Thyroid gland (tissue), 4 donors: ENCODE results near the gene ARX. TPM values are rescaled to one million over a fixed set of nuclear protein-coding genes. Genes with fewer than 3 reads are reported as not detected.

ENCODE experiments used
- DNase-seq, 2 donors: peaks; one replicate each; pipeline ENCODE4 v3.0.0-alpha.2; 2019
- H3K27ac ChIP-seq, 3 donors: fragments of 200-600 bp; sonication (generic); 1 replicate in 2 of 3; 2 replicates in 1 of 3; pipeline ENCODE4 v1.5.1; 2016 to 2019; ENCODE audit warnings: mild to moderate bottlenecking in 1 of 3, moderate library complexity in 1 of 3
- H3K27me3 ChIP-seq: fragments of 200-600 bp; sonication (generic); one replicate; pipeline ENCODE4 v1.5.1; 2019
- H3K36me3 ChIP-seq, 2 donors: fragments of 200-600 bp; sonication (generic); one replicate each; pipeline ENCODE4 v1.5.1; 2016 to 2019
- H3K4me1 ChIP-seq, 2 donors: fragments of 200-600 bp; sonication (generic); one replicate each; pipeline ENCODE4 v1.5.1; 2017 to 2019
- H3K4me3 ChIP-seq, 3 donors: fragments of 200-600 bp; sonication (generic); replicated peaks in 1 of 3; 1 replicate in 2 of 3; 2 replicates in 1 of 3; pipeline ENCODE4 v1.5.1; 2016; ENCODE audit warnings: mild to moderate bottlenecking in 1 of 3
- H3K9me3 ChIP-seq: fragments of 200-600 bp; sonication (generic); one replicate; pipeline ENCODE4 v1.5.1; 2017
- CTCF ChIP-seq, 6 experiments: fragments of 200-600 bp in 3 of 6; fragments of 450-650 bp in 3 of 6; sonication (generic) in 3 of 6; IDR thresholded peaks; one replicate each; pipeline ENCODE4 v1.5.1; 2016 to 2019; ENCODE audit warnings: antibody characterized with exemption in 6 of 6, mild to moderate bottlenecking in 2 of 6, inconsistent platforms in 1 of 6, moderate library complexity in 1 of 6
- POLR2A ChIP-seq, 2 donors: fragments of 450-650 bp; IDR thresholded peaks; one replicate each; pipeline ENCODE4 v1.6.1; 2017; ENCODE audit warnings: antibody characterized with exemption in 2 of 2, mild to moderate bottlenecking in 2 of 2, moderate library complexity in 1 of 2
- WGBS, 2 donors: methylation state at CpG; one replicate each; pipeline ENCODE4 v1.1.5; 2017; 5-methylcytosine and 5-hydroxymethylcytosine counted together
- intact Hi-C: fragments of 100-400 bp; cut with DNase I; formaldehyde crosslinking; loops from one replicate; pipeline ENCODE4 v1.15.1; 2023
- total RNA-seq, 4 donors: library from RNA; depleted of rRNA; stranded (reverse); fragments of >200 nt; gene quantifications; one replicate each; pipeline ENCODE4 v1.2.3, GENCODE V29; 2016

ARX gene
- total RNA-seq, 4 donors from 2014 or later: 1.9 TPM; not detected in 3

DNA sequence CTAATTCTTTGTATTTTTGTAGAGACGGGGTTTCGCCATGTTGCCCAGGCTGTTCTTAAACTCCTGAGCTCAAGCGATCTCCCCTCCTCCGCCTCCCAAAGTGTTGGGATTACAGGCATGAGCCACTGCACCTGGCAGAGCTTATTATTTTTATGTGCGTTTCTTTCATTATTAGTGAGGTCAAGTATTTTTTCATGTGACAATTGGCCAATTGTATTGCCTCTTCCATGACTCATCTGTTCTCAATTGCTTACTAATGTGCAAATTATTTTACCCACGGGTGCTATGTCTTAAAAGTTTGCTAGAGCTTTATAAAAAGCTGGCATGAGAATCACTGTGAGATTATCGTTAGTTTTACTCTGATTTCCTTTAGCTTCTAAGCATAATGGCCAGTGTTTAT lies 13.0 kb upstream of the ARX start:
- WGBS, 2 donors: 76 to 83% methylated on average over 7 of the region's 7 CpGs
- no peaks in the 10 kb centered on the region for H3K9me3 ChIP-seq

DNA sequence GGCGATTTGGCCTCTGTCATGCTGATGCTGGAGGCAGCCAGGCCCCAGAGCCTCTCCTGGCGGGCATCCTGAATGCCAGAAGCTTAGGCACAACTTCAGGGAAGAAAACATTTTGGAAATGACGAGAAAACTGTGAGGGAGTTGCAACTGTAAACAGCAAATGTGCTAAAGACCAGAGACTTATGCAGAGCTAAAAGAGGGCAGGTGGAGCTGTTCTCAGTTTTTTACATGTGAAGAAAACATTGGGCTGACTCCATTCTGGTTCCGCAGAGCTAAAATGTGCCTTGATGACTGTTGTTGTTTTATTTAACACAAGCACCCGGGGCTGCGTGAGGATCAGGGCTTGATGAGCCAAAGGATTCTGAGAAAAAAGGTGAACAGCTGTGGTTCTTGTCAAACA lies 10.8 kb upstream of the ARX start:
- Histone ChIP-seq H3K27me3 (peaks cover 17% of the 10 kb centered on the region), H3K36me3 (no peaks in the 10 kb centered on the region), H3K4me1 (no peaks in the 10 kb centered on the region), H3K4me3 (no peak overlapping the region), H3K9me3 (no peaks in the 10 kb centered on the region), H3K27ac (no peak overlapping the region)
- TF ChIP-seq CTCF (IDR thresholded peaks at IDR 0.05): no peak
- no peak for TF ChIP-seq POLR2A (IDR thresholded peaks at IDR 0.05)
- WGBS, 2 donors: 51 to 52% methylated on average over 6 of the region's 6 CpGs
- DNase-seq: no peak
- intact Hi-C loops: loop anchor here (10.0 kb wide), 1 partner anchor 182 kb away; no protein-coding TSS in a partner anchor

More for the DNA sequence above, 13.0 kb upstream of the ARX start:
- Histone ChIP-seq H3K36me3 (no peaks in the 10 kb centered on the region), H3K4me1 (no peaks in the 10 kb centered on the region), H3K27me3 (peaks cover 8% of the 10 kb centered on the region), H3K27ac (no peak overlapping the region), H3K4me3 (no peak overlapping the region)
- intact Hi-C loops: loop anchor here (10.0 kb wide), 1 partner anchor 184 kb away; no protein-coding TSS in a partner anchor
- DNase-seq: no peak
- no peak for TF ChIP-seq CTCF (IDR thresholded peaks at IDR 0.05)
- TF ChIP-seq POLR2A (IDR thresholded peaks at IDR 0.05): no peak

GRCh38 chrX:25025615-25026014 lies 9.8 kb upstream of the ARX start:
- intact Hi-C loops: loop anchor here (10.0 kb wide), 1 partner anchor 181 kb away; no protein-coding TSS in a partner anchor
- no peak for DNase-seq
- Histone ChIP-seq H3K9me3 (no peaks in the 10 kb centered on the region), H3K27ac (no peak overlapping the region), H3K4me1 (peaks cover 2 to 6% of the 10 kb centered on the region in 2 donors), H3K4me3 (no peak overlapping the region), H3K36me3 (no peaks in the 10 kb centered on the region), H3K27me3 (peaks cover 20% of the 10 kb centered on the region)
- TF ChIP-seq POLR2A (IDR thresholded peaks at IDR 0.05) (no peak), CTCF (IDR thresholded peaks at IDR 0.05) (no peak)
- WGBS, 2 donors: 66 to 77% methylated on average over 2 of the region's 2 CpGs

- H3K9me3 ChIP-seq: no peaks in the 10 kb centered on the region
- no peak overlapping the region for H3K4me3 ChIP-seq
- peaks cover 4 to 10% of the 10 kb centered on the region in 2 donors for H3K4me1 ChIP-seq
- H3K36me3 ChIP-seq: no peaks in the 10 kb centered on the region
- DNase-seq: no peak
- TF ChIP-seq POLR2A (IDR thresholded peaks at IDR 0.05) (no peak), CTCF (IDR thresholded peaks at IDR 0.05) (no peak)
- 16 to 21% methylated on average over 1 of the region's 1 CpG for WGBS, 2 donors
- intact Hi-C loops: loop anchor here (10.0 kb wide), 1 partner anchor 179 kb away; no protein-coding TSS in a partner anchor
- peaks cover 33% of the 10 kb centered on the region for H3K27me3 ChIP-seq
- no peak overlapping the region for H3K27ac ChIP-seq
Observed at GRCh38 chrX:25023908-25024307, 8.1 kb upstream of the ARX start.

GRCh38 chrX:25022499-25023325 lies 6.9 kb upstream of the ARX start:
- no peak for DNase-seq
- H3K27me3 ChIP-seq: peaks cover 33% of the 10 kb centered on the region
- H3K27ac ChIP-seq: no peak overlapping the region
- TF ChIP-seq CTCF (IDR thresholded peaks at IDR 0.05) (no peak), POLR2A (IDR thresholded peaks at IDR 0.05) (no peak)
- 4 to 9% methylated on average over 16 to 18 of the region's 59 CpGs for WGBS, 2 donors
- no peaks in the 10 kb centered on the region for H3K36me3 ChIP-seq
- intact Hi-C loops: loop anchor here (10.0 kb wide), 1 partner anchor 178 kb away; no protein-coding TSS in a partner anchor
- H3K9me3 ChIP-seq: no peaks in the 10 kb centered on the region
- H3K4me3 ChIP-seq: no peak overlapping the region
- peaks cover 4 to 13% of the 10 kb centered on the region in 2 donors for H3K4me1 ChIP-seq
